ENCODE data around the gene FBLN1.

Gene FBLN1

GRCh38 chr22:45577746-45578523 is 75.3 kb downstream of the FBLN1 start (continued):
- TF ChIP-seq ARNTL (CRISPR knock-in tag; IDR thresholded peaks at IDR 0.05; ENCODE audit: borderline replicate concordance, low read depth) (no peak), ZC3H10 (CRISPR knock-in tag; IDR thresholded peaks at IDR 0.05) (no peak), TCF4 (CRISPR knock-in tag; IDR thresholded peaks at IDR 0.05; ENCODE audit: borderline replicate concordance) (no peak)

- no peak for TF ChIP-seq RARB (CRISPR knock-in tag; IDR thresholded peaks at IDR 0.05)
- no peak for TF ChIP-seq TCF4 (CRISPR knock-in tag; IDR thresholded peaks at IDR 0.05; ENCODE audit: borderline replicate concordance)
- no peak for TF ChIP-seq ISL1 (CRISPR knock-in tag; IDR thresholded peaks at IDR 0.05)
- no peak for TF ChIP-seq OSR1 (CRISPR knock-in tag; IDR thresholded peaks at IDR 0.05)
- no peak for TF ChIP-seq ZNF565 (CRISPR knock-in tag; conservative IDR thresholded peaks at IDR 0.05; ENCODE audit: low read depth)
- no peak for TF ChIP-seq POU6F1 (CRISPR knock-in tag; IDR thresholded peaks at IDR 0.05; ENCODE audit: borderline replicate concordance, low read depth)
- no peak for TF ChIP-seq ARNTL (CRISPR knock-in tag; IDR thresholded peaks at IDR 0.05; ENCODE audit: borderline replicate concordance, low read depth)
- TF ChIP-seq ZC3H10 (CRISPR knock-in tag; IDR thresholded peaks at IDR 0.05): no peak
- no peak for TF ChIP-seq ZNF70 (CRISPR knock-in tag; IDR thresholded peaks at IDR 0.05)
- TF ChIP-seq ESRRG (CRISPR knock-in tag; IDR thresholded peaks at IDR 0.05): no peak
- TF ChIP-seq, protein P1, sequence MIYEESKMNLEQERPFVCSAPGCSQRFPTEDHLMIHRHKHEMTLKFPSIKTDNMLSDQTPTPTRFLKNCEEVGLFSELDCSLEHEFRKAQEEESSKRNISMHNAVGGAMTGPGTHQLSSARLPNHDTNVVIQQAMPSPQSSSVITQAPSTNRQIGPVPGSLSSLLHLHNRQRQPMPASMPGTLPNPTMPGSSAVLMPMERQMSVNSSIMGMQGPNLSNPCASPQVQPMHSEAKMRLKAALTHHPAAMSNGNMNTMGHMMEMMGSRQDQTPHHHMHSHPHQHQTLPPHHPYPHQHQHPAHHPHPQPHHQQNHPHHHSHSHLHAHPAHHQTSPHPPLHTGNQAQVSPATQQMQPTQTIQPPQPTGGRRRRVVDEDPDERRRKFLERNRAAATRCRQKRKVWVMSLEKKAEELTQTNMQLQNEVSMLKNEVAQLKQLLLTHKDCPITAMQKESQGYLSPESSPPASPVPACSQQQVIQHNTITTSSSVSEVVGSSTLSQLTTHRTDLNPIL (CRISPR knock-in tag; IDR thresholded peaks at IDR 0.05; ENCODE audit: low read depth): no peak
- no peak for TF ChIP-seq CSDC2 (CRISPR knock-in tag; IDR thresholded peaks at IDR 0.05)
- no peak for TF ChIP-seq CSRNP3 (CRISPR knock-in tag; IDR thresholded peaks at IDR 0.05)
- TF ChIP-seq TSHZ2 (CRISPR knock-in tag; IDR thresholded peaks at IDR 0.05): no peak
- TF ChIP-seq, protein P2, sequence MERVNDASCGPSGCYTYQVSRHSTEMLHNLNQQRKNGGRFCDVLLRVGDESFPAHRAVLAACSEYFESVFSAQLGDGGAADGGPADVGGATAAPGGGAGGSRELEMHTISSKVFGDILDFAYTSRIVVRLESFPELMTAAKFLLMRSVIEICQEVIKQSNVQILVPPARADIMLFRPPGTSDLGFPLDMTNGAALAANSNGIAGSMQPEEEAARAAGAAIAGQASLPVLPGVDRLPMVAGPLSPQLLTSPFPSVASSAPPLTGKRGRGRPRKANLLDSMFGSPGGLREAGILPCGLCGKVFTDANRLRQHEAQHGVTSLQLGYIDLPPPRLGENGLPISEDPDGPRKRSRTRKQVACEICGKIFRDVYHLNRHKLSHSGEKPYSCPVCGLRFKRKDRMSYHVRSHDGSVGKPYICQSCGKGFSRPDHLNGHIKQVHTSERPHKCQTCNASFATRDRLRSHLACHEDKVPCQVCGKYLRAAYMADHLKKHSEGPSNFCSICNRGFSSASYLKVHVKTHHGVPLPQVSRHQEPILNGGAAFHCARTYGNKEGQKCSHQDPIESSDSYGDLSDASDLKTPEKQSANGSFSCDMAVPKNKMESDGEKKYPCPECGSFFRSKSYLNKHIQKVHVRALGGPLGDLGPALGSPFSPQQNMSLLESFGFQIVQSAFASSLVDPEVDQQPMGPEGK (CRISPR knock-in tag; IDR thresholded peaks at IDR 0.05; ENCODE audit: borderline replicate concordance): no peak
- no peak for TF ChIP-seq TOX (CRISPR knock-in tag; IDR thresholded peaks at IDR 0.05; ENCODE audit: borderline replicate concordance)
- no peak for TF ChIP-seq ZNF8 (CRISPR knock-in tag; IDR thresholded peaks at IDR 0.05)
- no peak for TF ChIP-seq PPARA (CRISPR knock-in tag; IDR thresholded peaks at IDR 0.05; ENCODE audit: borderline replicate concordance)
- TF ChIP-seq SNAI2 (CRISPR knock-in tag; IDR thresholded peaks at IDR 0.05): no peak
- TF ChIP-seq BACH2 (CRISPR knock-in tag; IDR thresholded peaks at IDR 0.05; ENCODE audit: borderline replicate concordance): no peak
- ATAC-seq: no peak
Measured at GRCh38 chr22:45578524-45579147, 76.0 kb downstream of the FBLN1 start.

DNA sequence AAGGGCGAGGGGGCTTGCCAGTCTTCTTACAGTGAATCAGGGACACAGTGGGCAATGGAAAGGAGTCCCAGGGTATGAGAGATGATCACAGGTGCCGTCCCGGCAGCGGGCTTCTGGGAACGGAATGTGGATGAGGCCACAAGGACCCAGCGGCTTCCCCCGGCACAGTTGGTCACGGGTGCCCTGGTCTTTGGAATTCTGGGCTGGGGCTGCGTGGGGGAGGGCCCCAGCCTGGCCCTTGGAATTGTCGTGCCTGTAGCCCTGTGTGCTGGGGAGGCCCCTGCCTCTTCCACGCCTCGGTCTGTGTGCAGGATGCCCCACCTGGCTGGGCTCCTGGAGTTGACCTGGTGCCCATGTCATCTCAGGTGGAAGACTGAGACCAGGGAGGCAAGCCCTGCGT is 76.6 kb downstream of the FBLN1 start:
- ATAC-seq: no peak
- TF ChIP-seq TOX (CRISPR knock-in tag; IDR thresholded peaks at IDR 0.05; ENCODE audit: borderline replicate concordance) (no peak), OSR1 (CRISPR knock-in tag; IDR thresholded peaks at IDR 0.05) (no peak), ZC3H10 (CRISPR knock-in tag; IDR thresholded peaks at IDR 0.05) (no peak), CSRNP3 (CRISPR knock-in tag; IDR thresholded peaks at IDR 0.05) (no peak), ZNF565 (CRISPR knock-in tag; conservative IDR thresholded peaks at IDR 0.05; ENCODE audit: low read depth) (no peak), PPARA (CRISPR knock-in tag; IDR thresholded peaks at IDR 0.05; ENCODE audit: borderline replicate concordance) (no peak), ARNTL (CRISPR knock-in tag; IDR thresholded peaks at IDR 0.05; ENCODE audit: borderline replicate concordance, low read depth) (no peak), POU6F1 (CRISPR knock-in tag; IDR thresholded peaks at IDR 0.05; ENCODE audit: borderline replicate concordance, low read depth) (no peak), TCF4 (CRISPR knock-in tag; IDR thresholded peaks at IDR 0.05; ENCODE audit: borderline replicate concordance) (no peak), SNAI2 (CRISPR knock-in tag; IDR thresholded peaks at IDR 0.05) (no peak)
- TF ChIP-seq, protein P2 (CRISPR knock-in tag; IDR thresholded peaks at IDR 0.05; ENCODE audit: borderline replicate concordance): no peak
